Amniotic epithelial cell (primary cell): Measurements from ENCODE around the gene BCAS2.

ENCODE experiments used
- DNase-seq: peaks from one replicate; pipeline ENCODE4 v3.0.0-alpha.2; 2010; ENCODE audit warnings: low read depth

Gene BCAS2

DNA sequence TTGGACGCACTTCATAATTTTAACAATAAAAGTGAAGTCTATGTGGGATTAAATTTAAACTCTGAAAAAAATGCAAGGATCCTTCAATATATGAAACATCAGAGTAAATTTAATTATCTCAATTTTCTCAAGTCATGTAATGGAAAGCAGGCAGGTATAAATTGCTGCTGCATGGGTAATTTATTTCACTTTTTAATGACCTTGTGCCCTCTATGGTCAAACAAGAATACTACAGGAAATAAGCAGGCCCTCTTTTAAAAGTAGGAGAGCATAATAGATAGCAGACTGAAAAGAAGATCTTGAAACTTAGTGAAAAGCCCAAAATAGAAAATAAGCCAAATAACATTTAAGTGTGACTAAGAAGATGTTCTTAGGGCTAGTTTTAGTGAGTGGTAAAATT is 22.9 kb downstream of the BCAS2 start:
- peak; percentile 18 for DNase-seq

DNA sequence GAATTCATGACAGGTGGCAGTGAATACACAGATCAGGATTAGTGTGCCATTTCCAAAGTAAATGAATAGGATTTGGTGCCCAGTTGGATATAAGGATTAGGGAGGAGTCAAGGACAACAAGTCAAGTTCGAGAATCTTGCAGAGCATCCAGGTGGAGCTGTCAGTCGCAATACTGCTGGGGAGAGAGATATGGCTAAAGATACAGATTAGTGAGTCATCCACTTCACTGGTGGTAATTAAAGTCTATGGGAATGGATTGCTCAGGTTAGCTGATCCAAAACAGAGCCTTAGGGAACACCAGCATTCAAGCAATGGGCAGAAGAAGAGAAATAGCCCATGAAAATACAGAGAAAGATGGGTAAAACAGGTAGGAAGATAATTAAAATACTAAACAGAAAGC is 26.8 kb downstream of the BCAS2 start:
- DNase-seq, result no peak

DNA sequence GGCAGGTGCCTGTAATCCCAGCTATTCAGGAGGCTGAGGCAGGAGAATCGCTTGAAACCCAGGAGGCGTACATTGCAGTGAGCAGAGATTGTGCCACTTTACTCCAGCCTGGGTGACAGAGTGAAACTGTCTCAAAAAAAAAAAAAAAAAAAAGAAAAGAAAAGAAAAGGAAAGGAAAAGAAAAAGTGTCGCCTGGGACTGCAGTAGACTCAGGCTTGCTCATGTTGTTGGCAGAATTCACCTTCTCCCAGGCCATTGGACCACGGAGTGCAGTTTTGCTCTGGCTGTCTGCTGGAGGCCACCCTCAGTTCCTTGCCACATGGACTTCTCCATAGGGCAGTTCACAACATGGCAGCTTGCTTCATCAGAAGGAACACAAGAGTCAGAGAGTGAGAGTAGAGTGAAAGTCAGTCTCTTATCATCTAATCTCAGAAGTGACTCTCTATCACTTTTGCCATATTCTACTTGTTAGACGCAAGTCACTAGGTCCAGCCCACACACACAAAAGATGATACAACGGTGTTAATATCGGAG is 29.2 kb downstream of the BCAS2 start:
- DNase-seq, result no peak

DNA sequence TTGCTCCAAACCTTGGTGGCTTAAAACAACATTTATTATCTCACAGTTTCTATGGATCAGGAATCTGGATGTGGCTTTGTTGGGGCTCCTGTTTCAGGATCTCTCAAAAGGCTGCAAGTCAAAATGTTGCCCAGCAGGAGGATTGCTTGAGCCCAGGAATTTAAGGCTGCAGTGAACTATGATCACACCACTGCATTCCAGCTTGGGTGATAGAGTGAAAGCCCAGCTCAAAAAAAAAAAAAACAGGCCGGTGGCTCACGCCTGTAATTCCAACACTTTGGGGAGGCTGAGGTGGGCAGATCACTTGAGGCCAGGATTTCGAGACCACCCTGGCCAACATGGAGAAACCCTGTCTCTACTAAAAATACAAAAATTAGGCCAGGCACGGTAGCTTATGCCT is 30.0 kb downstream of the BCAS2 start:
- DNase-seq, result no peak

DNA sequence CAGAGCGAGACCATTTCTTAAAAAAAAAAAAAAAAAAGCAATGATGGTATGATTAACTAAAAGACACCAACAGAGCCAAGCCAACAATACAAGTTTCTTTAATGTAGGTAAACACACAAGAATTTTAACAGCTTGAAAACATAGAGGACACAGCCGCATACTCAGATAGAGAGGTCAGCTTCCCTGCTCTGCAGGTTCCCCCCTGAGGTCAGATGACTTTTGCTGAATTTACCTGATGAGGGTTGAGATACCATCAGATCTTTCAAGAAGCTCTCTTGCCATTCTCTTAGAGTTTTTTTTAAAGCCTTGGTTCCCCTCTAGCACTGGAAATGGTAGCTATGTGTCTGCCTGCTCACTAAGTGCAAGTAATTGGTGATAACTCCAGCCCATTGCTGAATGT is 31.1 kb downstream of the BCAS2 start:
- DNase-seq, result no peak

DNA sequence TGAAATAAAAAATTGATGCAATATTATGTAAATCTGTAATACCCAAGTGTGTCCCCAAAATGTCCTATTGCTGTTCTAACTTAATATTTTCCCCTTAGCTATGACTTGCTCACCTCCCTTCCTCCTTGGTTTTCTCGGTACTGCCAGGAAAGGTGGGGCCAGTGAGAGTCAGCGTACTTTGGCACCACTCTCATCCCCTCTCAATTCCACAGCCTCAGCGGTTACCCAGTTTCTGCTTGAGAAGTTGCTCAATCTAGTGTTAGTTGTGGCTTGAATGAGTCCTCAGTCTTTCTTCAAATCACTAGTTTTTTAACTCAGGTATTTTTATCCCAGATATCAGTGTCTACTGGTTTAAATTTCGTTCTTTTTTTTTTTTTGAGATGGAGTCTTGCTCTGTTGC is 32.3 kb downstream of the BCAS2 start:
- peak; percentile 13 for DNase-seq

DNA sequence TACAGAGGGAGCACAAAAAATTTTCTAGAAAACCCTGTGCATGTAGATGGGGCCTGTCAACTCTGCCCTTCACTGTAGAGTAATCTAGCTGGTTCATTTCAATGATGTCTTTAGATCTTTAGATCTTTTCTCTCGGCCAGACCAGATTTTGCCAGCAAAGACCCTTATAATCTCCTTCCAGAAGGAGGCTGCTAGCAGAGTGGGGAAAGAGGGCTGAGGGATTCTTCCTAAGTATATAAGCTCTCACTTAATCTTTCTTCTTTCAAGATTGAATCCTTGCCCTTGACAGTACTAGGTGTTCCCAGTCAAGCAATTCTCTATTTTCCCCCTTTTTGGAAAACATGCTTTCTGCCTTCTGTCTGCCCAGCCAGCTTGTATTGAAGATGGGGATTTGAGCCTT is 34.3 kb downstream of the BCAS2 start:
- no peak for DNase-seq

DNA sequence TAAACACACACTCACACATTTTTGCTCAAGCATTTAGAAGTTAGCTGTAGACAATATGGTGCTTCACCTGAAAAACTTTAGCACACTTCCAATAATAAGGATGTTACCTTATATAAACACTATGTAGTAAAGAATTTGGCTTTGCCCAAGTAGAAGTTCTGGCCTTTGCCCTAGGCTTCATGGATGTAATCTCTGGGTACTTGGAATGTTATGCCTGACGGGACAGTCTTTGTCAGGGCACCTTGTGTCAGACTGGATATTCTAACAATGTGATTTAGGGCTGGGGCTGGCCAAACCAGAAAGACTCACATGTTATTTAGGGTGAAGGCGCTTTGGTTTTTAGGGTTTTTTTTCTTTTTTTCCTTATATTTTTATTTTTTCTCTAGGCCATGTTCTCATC is 35.6 kb downstream of the BCAS2 start:
- no peak for DNase-seq

DNA sequence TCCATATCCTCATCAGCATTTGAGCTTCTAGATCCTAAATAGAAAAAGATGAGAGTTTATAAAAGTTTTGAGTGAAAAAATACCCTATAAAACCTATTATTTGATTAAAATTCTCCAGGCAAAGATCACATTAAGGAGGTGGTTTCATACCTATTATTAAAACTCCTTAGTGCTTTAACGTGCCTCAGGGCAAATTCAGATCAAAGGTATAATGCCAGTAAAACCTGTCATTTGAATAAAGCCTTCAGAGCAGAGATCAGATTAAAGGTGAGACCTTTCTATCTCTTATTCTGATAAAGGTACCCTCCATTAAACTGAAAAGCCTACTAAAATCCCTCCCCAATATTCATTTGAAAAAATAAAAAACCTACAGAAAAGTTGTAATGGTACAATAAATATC is 36.1 kb downstream of the BCAS2 start:
- DNase-seq, result no peak

DNA sequence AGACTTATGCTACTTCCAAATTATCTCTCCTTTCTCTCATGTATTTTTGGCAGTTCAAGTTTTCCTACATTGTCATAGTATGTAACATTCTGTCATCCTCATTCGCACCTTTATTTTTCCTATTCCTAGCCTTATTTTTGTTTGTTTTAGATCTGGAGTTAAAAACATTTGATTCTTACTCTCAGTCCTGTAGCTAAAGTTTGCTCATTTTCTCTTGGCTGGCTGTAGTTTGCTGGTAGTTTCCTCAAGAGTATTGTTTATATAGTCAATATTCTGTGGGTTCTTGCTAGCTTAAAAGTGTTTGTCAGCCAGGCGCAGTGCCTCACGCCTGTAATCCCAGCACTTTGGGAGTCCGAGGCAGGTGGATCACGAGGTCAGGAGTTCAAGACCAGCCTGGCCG is 40.6 kb downstream of the BCAS2 start:
- no peak for DNase-seq

DNA sequence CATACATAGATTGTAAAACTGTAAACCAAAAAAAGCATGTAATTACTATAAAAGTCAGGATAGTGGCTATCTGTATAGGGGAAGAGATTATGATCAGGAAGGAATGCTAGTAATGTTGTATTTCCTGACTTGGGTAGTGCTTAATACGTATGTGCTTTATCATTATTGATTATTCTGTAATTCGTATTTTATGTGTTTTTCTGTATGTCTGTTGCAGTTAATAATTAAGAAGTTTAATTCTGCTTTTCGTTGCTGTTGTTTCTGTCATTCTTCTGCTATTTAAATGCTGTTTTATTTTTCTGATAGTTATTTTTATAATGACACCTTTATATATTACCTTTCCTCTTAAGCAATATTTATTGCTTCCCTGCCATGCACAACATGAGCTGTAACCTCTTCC is 41.1 kb downstream of the BCAS2 start:
- no peak for DNase-seq

DNA sequence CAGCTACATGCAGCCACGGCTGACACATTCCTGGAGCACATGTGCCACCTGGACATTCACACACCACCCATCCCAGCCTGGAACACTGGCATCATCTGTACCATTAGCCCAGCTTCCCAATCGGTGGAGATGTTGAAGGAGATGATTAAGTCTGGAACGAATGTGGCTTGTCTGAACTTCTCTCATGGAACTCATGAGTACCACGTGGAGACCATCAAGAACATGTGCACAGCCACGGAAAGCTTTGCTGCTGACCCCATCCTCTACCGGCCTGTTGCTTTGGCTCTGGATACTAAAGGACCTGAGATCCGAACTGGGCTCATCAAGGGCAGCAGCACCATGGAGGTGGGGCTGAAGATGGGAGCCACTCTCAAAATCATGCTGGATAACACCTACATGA is 45.4 kb downstream of the BCAS2 start:
- no peak for DNase-seq

DNA sequence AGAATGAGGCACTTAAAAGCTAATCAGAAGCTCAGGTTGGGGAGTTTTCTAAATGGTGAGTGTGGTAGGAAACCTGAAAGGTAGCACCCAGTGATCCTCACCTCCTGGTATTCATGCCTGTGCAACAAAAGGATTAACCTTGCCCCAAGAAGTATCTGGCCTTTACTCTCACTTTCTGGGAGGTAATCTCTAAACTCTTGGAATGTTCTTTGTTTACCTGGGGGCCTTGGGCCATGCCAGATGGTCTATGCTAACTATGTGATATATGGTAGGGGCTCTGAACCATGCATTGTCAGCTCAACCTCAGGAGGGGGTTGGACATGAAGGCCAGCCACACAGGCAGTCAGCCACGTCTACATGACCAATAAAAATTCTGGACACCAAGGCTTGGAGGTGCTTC is 46.0 kb downstream of the BCAS2 start:
- DNase-seq, result no peak

DNA sequence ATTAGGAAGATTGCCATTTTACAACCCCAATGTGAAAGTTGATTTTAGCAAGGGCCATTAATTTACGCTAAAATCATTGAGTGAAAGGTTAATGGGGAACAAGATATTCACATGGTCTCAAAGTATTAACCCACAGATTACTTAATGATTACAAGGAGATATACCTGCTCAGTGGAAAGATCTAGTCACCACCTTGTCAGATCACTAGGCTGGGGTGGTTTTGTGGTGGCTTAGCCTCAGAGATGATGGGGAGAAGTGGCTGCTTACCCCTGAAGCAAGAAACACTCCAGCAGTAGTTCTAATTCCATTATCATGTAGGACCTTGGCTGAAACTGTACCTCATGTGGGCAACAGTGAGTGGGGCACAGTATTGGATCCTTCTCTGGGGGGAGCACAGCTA is 50.3 kb downstream of the BCAS2 start:
- no peak for DNase-seq

DNA sequence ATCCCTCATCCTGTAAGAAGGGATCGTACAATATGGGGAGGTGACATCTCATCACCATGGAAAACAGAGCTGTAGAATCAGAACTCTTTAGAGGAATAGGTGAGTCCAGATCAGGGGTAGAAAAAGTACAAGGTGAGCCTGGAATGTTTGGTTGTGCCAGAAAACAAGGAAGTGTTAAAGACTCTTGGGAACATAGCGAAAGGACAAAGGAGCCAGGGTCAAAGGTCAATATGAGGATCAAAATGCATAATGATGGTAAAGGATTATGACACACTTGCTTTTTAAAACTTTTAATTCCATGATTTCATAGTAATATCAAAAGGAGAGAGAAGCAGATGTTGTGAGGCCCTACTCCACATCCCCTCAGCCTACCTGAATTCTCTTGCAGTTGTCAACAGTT is 51.2 kb downstream of the BCAS2 start:
- no peak for DNase-seq

DNA sequence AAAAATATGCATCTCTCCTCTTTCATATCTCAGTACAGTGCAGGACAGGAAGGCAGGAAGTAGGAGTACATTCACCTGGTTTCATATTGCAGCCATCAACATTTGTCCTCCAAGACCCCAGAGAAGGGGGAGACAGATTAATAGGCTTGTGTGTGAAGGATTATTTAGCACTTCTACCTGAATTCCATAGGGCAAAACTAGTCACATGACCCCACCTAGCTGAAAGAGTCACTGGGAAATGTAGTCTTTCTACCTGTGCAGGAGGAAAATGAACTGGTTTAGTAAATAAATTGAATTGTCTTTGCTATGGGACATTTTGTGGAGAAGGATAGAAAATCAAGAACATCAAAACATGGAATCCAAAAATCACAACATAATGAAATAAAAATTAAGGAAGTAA is 56.5 kb downstream of the BCAS2 start:
- DNase-seq, result no peak

DNA sequence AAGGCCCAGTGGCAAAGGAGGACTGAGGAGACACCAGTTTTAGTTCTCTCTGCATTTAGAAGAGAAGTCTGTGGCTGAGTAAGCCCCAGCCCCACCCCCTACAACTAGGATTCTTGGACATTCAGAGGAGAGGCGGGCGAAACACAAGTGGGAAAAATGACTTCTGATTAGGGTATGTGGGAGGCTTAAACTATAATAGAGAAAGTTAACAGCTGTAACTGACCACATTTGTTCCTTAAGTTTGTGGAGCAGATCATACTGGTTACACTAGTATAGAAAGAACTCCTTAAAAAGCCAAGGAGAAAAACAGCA is 59.2 kb downstream of the BCAS2 start:
- no peak for DNase-seq

DNA sequence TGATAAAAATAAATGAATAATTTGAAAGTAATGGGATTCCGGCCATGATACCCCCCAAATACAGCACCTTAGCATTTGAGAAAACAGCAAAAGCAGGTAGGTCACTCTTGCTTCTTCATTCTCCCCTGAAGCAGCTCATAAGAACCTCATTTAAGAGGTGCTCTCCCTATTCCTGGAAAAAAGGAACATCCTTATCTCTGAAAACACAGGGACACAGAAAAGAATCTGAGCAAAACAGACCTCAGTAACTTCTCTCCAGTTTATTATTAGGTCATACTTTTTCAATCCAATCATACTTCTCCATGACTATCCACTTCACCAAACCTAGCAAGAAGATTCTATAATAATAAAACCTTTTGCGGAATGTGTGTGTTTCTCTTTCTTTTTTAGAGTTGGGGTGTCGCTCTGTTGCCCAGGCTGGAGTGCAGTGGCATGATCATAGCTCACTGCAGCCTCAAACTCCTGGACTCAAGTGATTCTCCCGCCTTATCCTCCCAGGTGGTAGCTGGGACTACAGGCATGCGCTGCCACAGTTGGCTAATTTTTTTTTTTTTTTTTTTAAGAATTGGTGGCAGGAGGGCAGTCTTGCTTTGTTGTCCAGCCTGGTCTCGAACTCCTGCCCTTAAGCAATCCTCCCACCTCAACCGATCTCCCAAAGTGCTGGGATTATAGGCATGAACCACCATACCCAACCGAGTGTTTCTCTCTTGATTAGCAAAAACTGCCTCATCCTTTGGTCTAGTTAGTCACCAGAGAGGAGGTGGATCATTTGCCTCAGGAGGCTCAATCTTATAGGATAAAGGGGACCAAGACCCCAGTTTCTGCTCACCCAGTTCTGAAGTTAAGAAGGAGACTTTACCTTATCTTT is 59.8 kb downstream of the BCAS2 start:
- DNase-seq, result no peak
